Activated naive CD8-positive, alpha-beta T cell treated with anti-CD3 and anti-CD28 coated beads, Interleukin-2, amount 10 ng/mL, durations not matched to agents 7 days and 5 days (primary cell): ENCODE results near the gene SLCO2B1. TPM values are rescaled to one million over a fixed set of nuclear protein-coding genes. Genes with fewer than 3 reads are reported as not detected.

ENCODE experiments used
- ATAC-seq: fragments of 150-1000 bp; cut with Tn5 transposase; one replicate; pipeline ENCODE4 v1.10.0; 2021; ENCODE audit warnings: low read depth, moderate library complexity
- POLR2A ChIA-PET: fragments of 350-600 bp; sonication (Branson Sonifier 250); formaldehyde crosslinking; loops from one replicate; lab custom pipeline; 2021; ENCODE audit warnings: antibody characterized with exemption; lab: Charles Lee
- DNase-seq: peaks from one replicate; pipeline ENCODE4 v3.0.0; 2021
- H3K27ac Mint-ChIP-seq: one replicate; pipeline ENCODE4 v1.8.0; 2022; ENCODE audit warnings: mild to moderate bottlenecking, mixed read lengths
- H3K27me3 Mint-ChIP-seq: one replicate; pipeline ENCODE4 v1.8.0; 2022; ENCODE audit warnings: mild to moderate bottlenecking, moderate library complexity, mixed read lengths
- H3K36me3 Mint-ChIP-seq: one replicate; pipeline ENCODE4 v1.8.0; 2021; ENCODE audit warnings: mild to moderate bottlenecking, mixed read lengths
- H3K4me1 Mint-ChIP-seq: one replicate; pipeline ENCODE4 v1.8.0; 2021; ENCODE audit warnings: mixed read lengths
- H3K4me3 Mint-ChIP-seq: one replicate; pipeline ENCODE4 v1.8.0; 2022; ENCODE audit warnings: mild to moderate bottlenecking, moderate library complexity, mixed read lengths
- H3K9me3 Mint-ChIP-seq: one replicate; pipeline ENCODE4 v1.8.0; 2021; ENCODE audit warnings: mixed read lengths
- total RNA-seq, 2 experiments: library from RNA; stranded (reverse); gene quantifications; one replicate each; pipeline ENCODE4 v1.2.3, GENCODE V29; 2021

SLCO2B1 gene
- total RNA-seq, 2 experiments from 2014 or later = 1.1 to 2.6 TPM

- no peak overlapping the region for H3K4me3 Mint-ChIP-seq
- H3K4me1 Mint-ChIP-seq = peaks cover 6% of the 10 kb centered on the region
- no peaks in the 10 kb centered on the region for H3K36me3 Mint-ChIP-seq
- POLR2A ChIA-PET = no interaction called here
- peaks cover 8% of the 10 kb centered on the region for H3K27me3 Mint-ChIP-seq
- ATAC-seq (no peak), DNase-seq (no peak)
- peak overlapping the region; percentile 4 for H3K27ac Mint-ChIP-seq
- H3K9me3 Mint-ChIP-seq = peaks cover 1% of the 10 kb centered on the region
These were observed 9.4 kb downstream of the SLCO2B1 start for GRCh38 chr11:75160220-75160757.

GRCh38 chr11:75160880-75161279 is 10.0 kb downstream of the SLCO2B1 start:
- no peak for ATAC-seq
- Mint-ChIP-seq H3K9me3 (peaks cover 1% of the 10 kb centered on the region), H3K4me1 (peaks cover 6% of the 10 kb centered on the region), H3K27ac (no peak overlapping the region), H3K36me3 (no peaks in the 10 kb centered on the region), H3K4me3 (no peak overlapping the region), H3K27me3 (peaks cover 8% of the 10 kb centered on the region)
- POLR2A ChIA-PET = no interaction called here
- no peak for DNase-seq

- Mint-ChIP-seq H3K27ac (no peak overlapping the region), H3K36me3 (no peaks in the 10 kb centered on the region), H3K9me3 (peaks cover 1% of the 10 kb centered on the region), H3K4me3 (no peak overlapping the region), H3K4me1 (peaks cover 6% of the 10 kb centered on the region), H3K27me3 (peaks cover 8% of the 10 kb centered on the region)
- DNase-seq (no peak), ATAC-seq (no peak)
- POLR2A ChIA-PET = no interaction called here
These were observed 10.7 kb downstream of the SLCO2B1 start for GRCh38 chr11:75161506-75162095.

- Mint-ChIP-seq H3K36me3 (no peaks in the 10 kb centered on the region), H3K27ac (no peak overlapping the region), H3K9me3 (peaks cover 1% of the 10 kb centered on the region), H3K27me3 (peaks cover 18% of the 10 kb centered on the region), H3K4me1 (peaks cover 6% of the 10 kb centered on the region), H3K4me3 (no peak overlapping the region)
- POLR2A ChIA-PET = no interaction called here
- ATAC-seq = no peak
- no peak for DNase-seq
These were observed 12.0 kb downstream of the SLCO2B1 start for GRCh38 chr11:75162954-75163353.

GRCh38 chr11:75163921-75164849 is 13.3 kb downstream of the SLCO2B1 start:
- H3K4me1 Mint-ChIP-seq = peaks cover 6% of the 10 kb centered on the region
- ATAC-seq (no peak), DNase-seq (no peak)
- no peaks in the 10 kb centered on the region for H3K36me3 Mint-ChIP-seq
- POLR2A ChIA-PET = no interaction called here
- peaks cover 18% of the 10 kb centered on the region for H3K27me3 Mint-ChIP-seq
- no peak overlapping the region for H3K4me3 Mint-ChIP-seq
- no peak overlapping the region for H3K27ac Mint-ChIP-seq
- H3K9me3 Mint-ChIP-seq = peaks cover 1% of the 10 kb centered on the region

- peaks cover 14% of the 10 kb centered on the region for H3K27me3 Mint-ChIP-seq
- ATAC-seq = no peak
These were observed 14.8 kb downstream of the SLCO2B1 start for GRCh38 chr11:75165721-75166120.

GRCh38 chr11:75166791-75167190 is 15.9 kb downstream of the SLCO2B1 start:
- Mint-ChIP-seq H3K4me1 (peaks cover 3% of the 10 kb centered on the region), H3K4me3 (no peak overlapping the region), H3K9me3 (no peaks in the 10 kb centered on the region), H3K27me3 (peaks cover 17% of the 10 kb centered on the region), H3K27ac (no peak overlapping the region), H3K36me3 (no peaks in the 10 kb centered on the region)
- ATAC-seq = no peak
- POLR2A ChIA-PET = no interaction called here
- no peak for DNase-seq

More at GRCh38 chr11:75165721-75166120, 14.8 kb downstream of the SLCO2B1 start:
- POLR2A ChIA-PET = no interaction called here
- no peak for DNase-seq
- Mint-ChIP-seq H3K4me3 (no peak overlapping the region), H3K4me1 (peaks cover 3% of the 10 kb centered on the region), H3K36me3 (no peaks in the 10 kb centered on the region), H3K9me3 (peaks cover 1% of the 10 kb centered on the region), H3K27ac (no peak overlapping the region)

GRCh38 chr11:75167617-75168016 is 16.7 kb downstream of the SLCO2B1 start:
- Mint-ChIP-seq H3K4me3 (no peak overlapping the region), H3K36me3 (no peaks in the 10 kb centered on the region), H3K27ac (no peak overlapping the region), H3K27me3 (peaks cover 15% of the 10 kb centered on the region), H3K9me3 (no peaks in the 10 kb centered on the region), H3K4me1 (no peaks in the 10 kb centered on the region)
- POLR2A ChIA-PET = interaction anchor here (0.7 kb wide), 1 partner anchor 297 kb away, joined by 5 read pairs; no protein-coding TSS in a partner anchor
- DNase-seq = no peak
- ATAC-seq = no peak

- ATAC-seq = no peak
- Mint-ChIP-seq H3K4me1 (peaks cover 3% of the 10 kb centered on the region), H3K9me3 (no peaks in the 10 kb centered on the region), H3K36me3 (no peaks in the 10 kb centered on the region), H3K27me3 (peaks cover 13% of the 10 kb centered on the region), H3K4me3 (no peak overlapping the region), H3K27ac (no peak overlapping the region)
- POLR2A ChIA-PET = interaction anchor here (1.0 kb wide), 1 partner anchor 25 kb away, joined by 3 read pairs; no protein-coding TSS in a partner anchor
- no peak for DNase-seq
These were observed 18.4 kb downstream of the SLCO2B1 start for GRCh38 chr11:75169101-75169885.

GRCh38 chr11:75170516-75171201 is 19.8 kb downstream of the SLCO2B1 start:
- DNase-seq (no peak), ATAC-seq (no peak)
- Mint-ChIP-seq H3K4me1 (peaks cover 16% of the 10 kb centered on the region), H3K36me3 (no peaks in the 10 kb centered on the region), H3K4me3 (no peak overlapping the region), H3K27ac (no peak overlapping the region), H3K9me3 (no peaks in the 10 kb centered on the region), H3K27me3 (peaks cover 13% of the 10 kb centered on the region)
- POLR2A ChIA-PET = interaction anchor here (1.0 kb wide), 1 partner anchor 27 kb away, joined by 3 read pairs; no protein-coding TSS in a partner anchor

- no peak overlapping the region for H3K27ac Mint-ChIP-seq
- H3K27me3 Mint-ChIP-seq = peaks cover 3% of the 10 kb centered on the region
- POLR2A ChIA-PET = no interaction called here
- DNase-seq (no peak), ATAC-seq (no peak)
- no peak overlapping the region for H3K4me3 Mint-ChIP-seq
- no peaks in the 10 kb centered on the region for H3K9me3 Mint-ChIP-seq
- no peaks in the 10 kb centered on the region for H3K36me3 Mint-ChIP-seq
- peaks cover 17% of the 10 kb centered on the region for H3K4me1 Mint-ChIP-seq
These were observed 22.4 kb downstream of the SLCO2B1 start for GRCh38 chr11:75173336-75173735.

GRCh38 chr11:75174781-75175370 is 24.0 kb downstream of the SLCO2B1 start:
- POLR2A ChIA-PET = interaction anchor here (1.0 to 1.5 kb wide), 2 partner anchors 20 to 27 kb away, joined by 3 read pairs; no protein-coding TSS in a partner anchor
- ATAC-seq (peak; percentile 99), DNase-seq (no peak)
- peaks cover 17% of the 10 kb centered on the region for H3K4me1 Mint-ChIP-seq
- H3K36me3 Mint-ChIP-seq = no peaks in the 10 kb centered on the region
- H3K27ac Mint-ChIP-seq = peak overlapping the region; percentile 80
- peak overlapping the region; percentile 54 for H3K4me3 Mint-ChIP-seq
- no peaks in the 10 kb centered on the region for H3K9me3 Mint-ChIP-seq
- H3K27me3 Mint-ChIP-seq = peaks cover 11% of the 10 kb centered on the region
